ENCODE measurements around the gene ERCC6L2. TPM values are rescaled to one million over a fixed set of nuclear protein-coding genes. Genes with fewer than 3 reads are reported as not detected.

The ERCC6L2 gene
- total RNA-seq, 1 donor from 2014 or later = 37.4 TPM

DNA sequence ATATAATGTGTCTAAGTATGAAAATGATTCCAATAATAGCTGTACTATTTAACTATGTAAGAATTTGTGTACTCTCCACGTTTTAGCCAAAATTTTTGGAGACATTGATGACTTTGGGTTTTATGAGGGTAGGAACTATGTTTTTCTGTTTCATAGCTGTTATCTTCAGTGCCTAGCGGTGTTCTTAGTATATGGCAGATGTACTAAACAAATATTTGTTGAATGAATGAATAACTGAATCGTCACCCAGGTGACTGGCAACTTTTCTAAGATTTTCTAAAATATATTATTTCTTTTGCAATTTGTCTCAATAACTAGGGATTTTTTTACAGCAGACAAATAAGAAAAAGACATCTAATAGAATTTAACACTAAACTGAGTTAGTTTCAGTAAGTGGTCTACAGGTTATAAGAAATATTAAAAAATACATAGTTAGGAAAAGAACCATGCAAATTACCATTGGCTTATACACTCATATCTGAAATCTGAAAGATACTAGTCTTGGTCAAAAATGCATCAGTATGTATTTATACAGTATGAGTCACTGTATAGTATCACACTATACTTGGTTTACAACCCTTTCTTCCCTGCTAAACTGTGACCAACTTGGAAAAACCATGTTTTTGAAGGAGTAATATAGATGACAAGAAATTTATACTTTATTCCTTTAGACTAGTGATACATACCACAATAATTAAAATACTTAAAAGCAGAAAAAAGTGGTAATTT, 10.5 kb upstream of the ERCC6L2 start:
- intact Hi-C loops (cut with micrococcal nuclease) = no loop called here

DNA sequence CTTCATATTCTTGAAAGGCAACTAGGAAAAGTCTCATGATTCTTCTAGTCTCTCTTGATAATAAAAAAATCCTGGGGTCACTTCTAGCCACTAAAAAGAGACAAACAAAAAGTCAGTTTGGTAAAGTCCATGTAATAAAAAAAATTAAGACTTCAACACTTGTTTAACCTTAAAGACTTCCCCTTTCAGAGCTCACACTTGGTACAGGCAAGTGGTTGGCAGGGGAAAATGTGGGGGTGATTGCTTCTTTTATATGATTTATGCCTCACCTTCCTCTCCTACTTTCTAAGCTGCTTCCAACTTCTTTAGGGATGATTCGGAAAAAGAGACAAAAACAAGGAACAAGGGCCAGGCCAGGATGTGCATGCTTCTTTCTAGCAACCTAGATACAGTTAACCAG, 5.1 kb upstream of the ERCC6L2 start:
- intact Hi-C loops (cut with micrococcal nuclease) = loop anchor here (5.0 to 10.0 kb wide), 3 partner anchors 37 to 1764 kb away; partner anchors contain the start of genes NCBP1 and TSTD2

DNA sequence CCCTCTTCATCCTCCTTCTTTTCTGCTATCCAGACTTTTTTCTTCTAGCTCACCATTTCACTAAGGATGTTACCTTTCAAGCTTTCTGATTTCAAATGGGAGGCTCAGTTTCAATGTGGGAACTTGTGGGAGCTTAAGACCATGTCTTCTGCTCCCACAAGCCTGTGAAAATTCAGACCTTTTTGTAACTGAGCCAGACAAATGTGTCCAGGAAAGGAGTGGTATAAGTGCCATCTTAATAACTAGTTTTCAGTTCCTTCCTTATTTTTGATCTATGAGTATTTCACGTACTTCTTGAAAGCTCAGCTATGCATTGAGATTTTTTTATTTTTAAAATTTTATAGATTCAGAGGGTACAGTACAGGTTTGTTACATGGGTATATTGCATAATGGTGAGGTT, 4.6 kb upstream of the ERCC6L2 start:
- intact Hi-C loops (cut with micrococcal nuclease) = loop anchor here (5.0 to 10.0 kb wide), 3 partner anchors 36 to 1764 kb away; partner anchors contain the start of genes NCBP1 and TSTD2

DNA sequence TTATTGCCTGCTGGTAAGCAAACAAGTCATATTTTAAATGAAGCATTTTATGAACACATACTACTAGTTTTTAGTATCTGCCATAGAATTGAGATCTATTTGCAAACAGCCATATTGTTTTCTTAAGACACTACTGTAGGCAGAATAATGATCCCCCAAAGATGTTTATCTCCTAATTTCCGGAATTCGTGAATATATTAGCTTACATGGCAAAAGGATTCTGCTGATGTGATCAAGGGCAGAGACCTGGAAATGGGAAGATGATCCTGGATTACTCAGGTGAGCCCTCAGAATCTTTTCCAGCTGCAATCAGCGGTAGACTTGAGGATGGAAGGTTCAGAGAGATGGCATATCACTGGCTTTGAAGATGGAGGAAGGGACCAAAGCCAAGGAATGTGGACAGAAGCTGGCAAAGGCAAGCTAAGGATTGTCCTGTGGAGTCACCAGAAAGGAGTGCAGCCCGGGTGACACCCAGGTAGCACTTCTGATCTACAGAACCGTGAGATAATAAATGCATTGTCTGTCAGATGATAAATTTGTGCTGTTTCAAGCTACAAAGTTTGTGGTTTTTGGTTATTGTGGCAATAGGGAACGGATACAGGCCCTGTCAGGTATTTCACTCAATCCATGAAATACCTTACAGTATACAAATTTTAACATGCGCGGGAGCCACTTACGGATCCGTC, 1.0 kb upstream of the ERCC6L2 start:
- intact Hi-C loops (cut with micrococcal nuclease) = loop anchor here (2.0 to 10.0 kb wide), 4 partner anchors 33 to 1760 kb away; partner anchors contain the start of genes NCBP1 and TSTD2

DNA sequence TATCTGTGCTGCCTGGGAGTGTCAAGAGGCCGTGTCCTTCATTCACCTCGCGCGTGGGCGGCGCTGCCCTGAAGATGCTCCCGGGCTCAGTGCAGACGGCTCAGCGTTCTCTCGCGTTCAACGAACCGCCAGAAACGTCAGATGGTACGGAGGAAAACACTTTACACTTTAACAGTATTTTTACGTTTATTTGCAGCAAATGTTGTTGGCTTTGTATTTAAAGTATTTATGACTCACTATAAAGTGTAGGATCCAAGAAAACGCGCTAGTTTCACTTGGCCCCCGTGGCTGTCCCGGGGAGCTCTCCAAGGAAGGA, 544 bp upstream of the ERCC6L2 start:
- intact Hi-C loops (cut with micrococcal nuclease) = loop anchor here (1.0 to 10.0 kb wide), 15 partner anchors 13 to 1760 kb away; partner anchors contain the start of genes AOPEP, NCBP1, TSTD2 and ZNF367

DNA sequence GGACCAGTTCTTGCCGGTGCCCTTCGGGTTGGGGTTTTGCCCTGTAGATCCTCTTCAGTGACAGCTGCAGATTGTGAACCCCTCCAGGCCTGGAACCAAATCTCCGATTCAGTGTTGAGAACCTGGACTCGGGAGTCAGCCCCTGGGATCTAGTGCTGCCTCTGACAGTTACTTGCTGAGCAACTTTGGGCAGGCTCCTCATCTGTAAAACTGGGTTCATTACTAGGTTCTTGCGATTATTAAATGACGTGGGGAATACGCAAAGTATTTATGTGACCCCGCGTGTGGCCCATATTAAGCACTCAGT, 600 bp downstream of the ERCC6L2 start:
- intact Hi-C loops (cut with micrococcal nuclease) = loop anchor here (1.0 to 10.0 kb wide), 10 partner anchors 152 to 1759 kb away; partner anchors contain the start of genes AOPEP, FANCC, NCBP1 and TSTD2

DNA sequence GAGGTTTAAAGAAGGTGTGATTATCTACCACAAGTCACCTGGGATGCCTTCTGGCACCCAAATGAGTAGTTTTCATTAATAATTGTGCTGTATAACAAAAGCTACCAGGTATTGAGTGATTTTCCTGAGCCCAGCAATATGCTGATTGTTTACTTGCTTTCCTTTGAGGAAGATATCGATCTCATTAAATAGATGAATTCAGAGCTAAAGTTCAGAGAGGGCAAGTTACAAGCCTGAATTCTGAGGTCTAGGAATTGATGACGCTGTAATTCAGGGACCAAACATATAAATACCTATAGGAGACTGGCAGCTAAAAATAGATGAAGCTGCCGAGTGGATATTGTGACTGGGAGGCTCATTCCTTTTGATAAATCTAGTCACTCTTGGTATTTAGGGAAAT, 1.1 kb downstream of the ERCC6L2 start:
- intact Hi-C loops (cut with micrococcal nuclease) = loop anchor here (1.0 to 10.0 kb wide), 10 partner anchors 152 to 1758 kb away; partner anchors contain the start of genes AOPEP, FANCC, NCBP1 and TSTD2

DNA sequence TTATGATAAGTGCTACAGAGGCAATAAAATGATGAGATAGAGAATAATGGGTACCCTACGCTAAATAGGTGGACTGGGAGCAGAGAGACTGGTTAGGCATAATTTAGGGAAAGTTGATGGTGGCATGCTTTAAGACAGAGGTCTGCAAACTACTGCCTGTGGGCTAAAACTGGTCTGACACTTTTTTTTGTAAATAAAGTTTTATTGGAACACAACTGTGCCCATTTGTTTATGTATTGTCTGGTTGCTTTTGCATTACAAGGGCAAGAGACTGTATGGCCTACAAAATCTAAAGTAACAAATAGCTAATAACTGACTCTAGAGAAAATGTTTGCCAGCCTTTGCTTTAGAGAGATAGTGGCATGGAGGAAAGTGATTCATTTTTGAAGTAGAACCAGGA, 2.5 kb downstream of the ERCC6L2 start:
- intact Hi-C loops (cut with micrococcal nuclease) = loop anchor here (2.0 to 10.0 kb wide), 6 partner anchors 273 to 1757 kb away; partner anchors contain the start of genes AOPEP, NCBP1, TSTD2 and ZNF367

DNA sequence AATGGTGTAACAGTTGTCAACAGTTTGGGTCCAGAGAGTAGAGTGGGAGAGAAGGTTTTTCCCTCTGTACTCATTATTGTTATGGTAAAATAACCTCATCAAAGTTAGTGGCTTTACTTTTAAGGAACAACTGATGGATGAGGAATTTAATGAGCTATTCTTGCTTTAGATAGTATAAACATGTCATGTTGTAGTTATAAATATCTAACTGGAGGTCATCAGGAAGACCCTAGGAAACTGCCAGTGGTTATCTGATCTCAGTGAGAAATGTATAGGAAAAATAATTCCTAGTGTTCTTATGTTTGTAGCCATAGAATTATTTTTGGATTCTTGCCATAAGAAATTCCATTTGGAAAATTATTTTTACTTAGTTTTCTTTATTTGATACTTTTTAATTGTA, 4.1 kb downstream of the ERCC6L2 start:
- intact Hi-C loops (cut with micrococcal nuclease) = loop anchor here (5.0 to 10.0 kb wide), 5 partner anchors 538 to 1755 kb away; partner anchors contain the start of genes AOPEP, NCBP1, TSTD2 and ZNF367

DNA sequence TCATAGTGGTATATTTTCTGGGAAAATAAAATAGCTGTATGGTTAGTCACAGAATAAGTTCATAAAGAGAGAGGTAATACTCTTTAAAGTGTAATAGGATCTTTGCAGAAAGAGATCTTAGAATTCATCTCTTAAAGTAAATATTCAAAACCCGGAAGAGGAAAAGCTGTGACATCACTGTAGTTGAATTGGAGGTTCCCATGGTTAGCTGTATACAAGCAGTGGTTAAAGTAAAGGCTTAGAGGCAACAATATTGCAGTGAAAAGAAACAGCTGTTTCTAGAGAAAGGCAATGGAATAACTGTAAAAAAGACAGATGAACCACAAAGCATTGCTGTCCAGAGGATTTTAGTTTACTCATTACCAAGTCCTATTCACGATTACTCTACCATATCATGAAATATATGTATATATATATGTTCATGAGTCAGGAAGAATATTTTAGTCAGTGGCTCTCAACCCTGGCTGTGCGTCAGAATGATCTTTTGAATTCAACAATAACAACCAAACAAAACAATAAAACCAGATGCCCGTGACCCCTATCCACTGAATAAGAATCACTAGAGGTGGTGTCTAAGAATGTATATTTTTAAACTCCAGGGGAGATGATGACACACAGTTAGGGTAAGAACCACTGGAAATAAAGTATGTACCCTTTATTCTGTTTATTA, 4.7 kb downstream of the ERCC6L2 start:
- intact Hi-C loops (cut with micrococcal nuclease) = no loop called here

DNA sequence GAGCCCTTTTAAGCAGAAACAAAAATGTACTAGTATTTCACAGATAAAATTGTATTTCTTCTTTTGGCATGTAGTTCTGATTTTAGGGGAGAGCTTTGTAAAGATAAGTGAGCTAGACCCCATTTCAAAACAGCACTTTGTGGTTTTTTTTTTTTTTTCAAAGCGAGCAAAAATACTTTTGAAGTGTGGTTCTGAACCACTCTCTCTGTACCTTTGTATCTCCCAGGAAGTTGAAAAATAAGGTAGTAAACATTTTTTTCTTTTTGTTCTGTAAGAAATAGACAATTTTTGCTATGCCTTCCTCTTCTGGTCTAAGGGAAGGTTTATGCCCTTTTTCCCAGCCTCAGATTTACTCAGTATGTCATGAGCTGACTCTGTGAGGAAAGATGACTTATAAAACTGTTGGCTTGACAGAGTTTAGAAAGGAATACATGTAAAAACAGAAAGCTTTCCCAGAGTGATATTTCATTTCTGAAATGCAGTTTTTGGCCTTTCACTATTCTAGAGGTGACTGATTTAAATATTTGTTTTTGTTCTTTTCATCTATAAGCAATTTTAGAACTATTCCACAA, 12.5 kb downstream of the ERCC6L2 start:
- intact Hi-C loops (cut with micrococcal nuclease) = loop anchor here (1.0 to 5.0 kb wide), 2 partner anchors 13 to 49 kb away; partner anchors contain the start of gene ERCC6L2

DNA sequence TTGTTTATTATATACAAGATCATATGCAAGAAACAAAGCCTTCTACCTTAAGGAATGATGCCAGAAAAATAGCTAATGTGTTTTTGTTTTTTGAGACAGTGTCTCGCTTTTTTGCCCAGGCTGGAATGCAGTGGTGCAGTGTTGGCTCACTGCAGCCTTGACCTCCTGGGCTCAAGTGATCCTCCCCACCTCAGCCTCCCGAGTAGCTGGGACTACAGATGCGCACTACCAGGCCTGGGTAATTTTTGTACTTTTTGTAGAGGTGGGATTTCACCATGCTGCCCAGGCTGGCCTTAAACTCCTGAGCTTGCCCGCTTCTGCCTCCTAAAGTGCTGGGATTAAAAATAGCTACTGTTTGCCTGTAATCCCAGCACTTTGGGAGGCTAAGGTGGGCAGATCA, 15.1 kb downstream of the ERCC6L2 start:
- intact Hi-C loops (cut with micrococcal nuclease) = no loop called here

DNA sequence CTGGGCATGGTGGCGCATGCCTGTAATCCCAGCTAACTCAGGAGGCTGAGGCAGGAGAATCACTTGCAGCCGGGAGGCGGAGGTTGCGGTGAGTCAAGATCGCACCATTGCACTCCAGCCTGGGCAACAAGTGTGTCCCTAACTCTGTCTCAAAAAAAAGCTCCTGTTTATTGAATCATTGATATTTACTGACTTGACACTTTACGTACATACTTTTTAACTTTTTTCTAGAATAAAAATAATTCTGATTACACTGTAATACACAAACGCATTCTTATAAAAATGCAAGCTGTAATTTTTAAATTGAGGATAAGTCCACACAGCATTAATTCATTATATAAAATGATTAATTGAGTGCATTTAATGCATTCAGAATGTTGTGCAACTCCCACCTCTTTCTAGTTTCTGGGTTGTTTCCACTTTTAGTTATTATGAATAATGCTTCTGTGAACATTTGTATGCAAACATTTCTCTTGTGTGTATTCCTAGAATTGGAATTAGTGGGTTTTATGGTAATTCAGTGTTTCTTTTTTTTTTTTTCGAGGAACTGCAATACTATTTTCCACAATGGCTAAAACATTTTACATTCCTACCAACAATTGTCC, 15.7 kb downstream of the ERCC6L2 start:
- intact Hi-C loops (cut with micrococcal nuclease) = no loop called here

DNA sequence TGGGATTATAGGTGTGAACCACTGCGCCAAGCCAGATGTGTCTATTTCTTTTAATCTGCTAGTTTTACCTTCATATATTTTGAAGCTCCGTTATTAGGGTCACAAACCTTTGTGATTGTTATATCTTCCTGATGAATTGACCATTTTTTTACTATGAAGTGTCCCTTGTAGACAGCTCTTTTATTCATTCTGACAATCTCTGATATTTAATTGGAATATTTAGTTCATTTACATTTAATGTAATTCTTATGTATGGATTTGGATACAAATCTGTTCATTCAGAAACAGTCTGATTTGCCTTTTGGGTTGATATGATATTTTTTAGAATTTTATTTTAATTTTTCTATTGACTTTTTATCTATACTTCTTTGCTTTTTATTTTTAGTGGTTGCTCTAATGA, 17.2 kb downstream of the ERCC6L2 start:
- intact Hi-C loops (cut with micrococcal nuclease) = no loop called here

DNA sequence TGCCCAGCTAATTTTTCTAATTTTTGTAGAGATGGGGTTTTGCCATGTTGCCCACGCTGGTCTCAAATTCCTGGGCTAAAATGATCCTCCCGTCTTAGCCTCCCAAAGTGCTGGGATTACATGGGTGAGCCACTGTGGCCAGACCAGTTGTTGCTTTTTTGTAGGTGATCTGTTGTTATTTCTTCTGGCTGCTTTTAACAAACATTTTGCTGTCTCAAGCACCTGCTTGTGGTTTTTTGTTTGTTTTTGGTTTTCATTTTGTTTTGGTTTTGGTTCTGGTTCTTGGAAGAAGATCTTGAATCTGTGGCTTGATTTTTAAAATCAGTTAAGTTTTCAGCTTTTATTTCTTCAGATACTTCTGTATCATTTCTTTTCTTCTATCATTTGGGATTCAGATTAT, 21.1 kb downstream of the ERCC6L2 start:
- intact Hi-C loops (cut with micrococcal nuclease) = loop anchor here (1.0 to 5.0 kb wide), 5 partner anchors 21 to 404 kb away; partner anchors contain the start of gene ERCC6L2

DNA sequence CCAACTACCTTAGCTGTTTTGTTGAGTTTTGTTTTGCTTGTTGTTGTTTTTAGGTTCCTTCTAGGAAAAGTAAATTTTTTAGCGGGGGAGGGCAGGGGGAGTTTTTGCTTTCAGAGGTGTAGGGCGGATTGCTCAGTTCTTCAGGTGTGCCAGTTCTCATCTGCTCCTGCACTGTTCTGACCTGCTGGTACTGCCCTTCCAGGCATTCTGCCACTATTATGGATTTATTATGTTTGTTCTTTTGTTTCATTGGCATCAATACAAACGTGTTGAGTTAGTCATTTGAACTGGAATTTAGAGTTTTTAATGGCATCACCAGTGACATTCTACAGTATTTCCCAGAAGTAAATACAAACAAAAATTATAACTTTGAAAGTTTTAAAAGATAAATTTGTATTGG, 26.0 kb downstream of the ERCC6L2 start:
- intact Hi-C loops (cut with micrococcal nuclease) = no loop called here

DNA sequence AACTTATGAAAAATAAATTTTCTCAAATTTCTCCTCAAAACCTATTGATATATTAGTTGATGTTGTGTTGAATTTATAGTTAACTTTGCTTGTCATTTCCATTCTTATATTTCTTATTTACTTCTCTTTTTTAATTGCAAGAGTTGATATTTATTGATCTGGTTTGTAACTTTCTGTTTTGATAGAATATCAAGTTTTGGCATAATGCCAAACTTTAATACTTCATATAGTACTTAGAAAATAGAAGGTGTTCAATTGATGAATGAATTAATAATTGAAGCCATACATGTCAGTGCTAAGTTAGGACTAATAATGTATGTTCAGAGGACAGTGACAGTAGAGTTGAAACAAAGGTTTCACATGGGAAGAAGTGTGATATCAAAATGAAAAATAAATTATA, 27.9 kb downstream of the ERCC6L2 start:
- intact Hi-C loops (cut with micrococcal nuclease) = no loop called here

DNA sequence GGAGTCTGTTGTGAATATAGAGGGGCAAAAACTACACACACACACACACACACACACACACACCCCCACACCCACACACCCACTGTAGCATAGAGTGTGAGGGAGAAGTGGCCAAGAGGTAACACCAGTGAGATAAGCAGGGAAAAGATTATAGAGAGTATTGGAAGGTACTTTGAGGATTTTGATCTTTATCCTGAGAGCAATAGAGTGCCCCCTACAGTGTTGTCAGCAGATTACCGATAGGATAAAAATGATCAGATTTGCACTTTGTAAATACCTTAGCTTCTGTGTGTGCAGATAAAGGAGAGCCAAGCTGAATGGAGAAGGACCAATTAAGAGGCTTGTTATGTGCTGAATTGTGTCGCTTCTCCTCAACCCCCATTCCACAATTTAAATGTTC, 32.3 kb downstream of the ERCC6L2 start:
- intact Hi-C loops (cut with micrococcal nuclease) = loop anchor here (5.0 kb wide), 1 partner anchor 35 kb away; no protein-coding TSS in a partner anchor

DNA sequence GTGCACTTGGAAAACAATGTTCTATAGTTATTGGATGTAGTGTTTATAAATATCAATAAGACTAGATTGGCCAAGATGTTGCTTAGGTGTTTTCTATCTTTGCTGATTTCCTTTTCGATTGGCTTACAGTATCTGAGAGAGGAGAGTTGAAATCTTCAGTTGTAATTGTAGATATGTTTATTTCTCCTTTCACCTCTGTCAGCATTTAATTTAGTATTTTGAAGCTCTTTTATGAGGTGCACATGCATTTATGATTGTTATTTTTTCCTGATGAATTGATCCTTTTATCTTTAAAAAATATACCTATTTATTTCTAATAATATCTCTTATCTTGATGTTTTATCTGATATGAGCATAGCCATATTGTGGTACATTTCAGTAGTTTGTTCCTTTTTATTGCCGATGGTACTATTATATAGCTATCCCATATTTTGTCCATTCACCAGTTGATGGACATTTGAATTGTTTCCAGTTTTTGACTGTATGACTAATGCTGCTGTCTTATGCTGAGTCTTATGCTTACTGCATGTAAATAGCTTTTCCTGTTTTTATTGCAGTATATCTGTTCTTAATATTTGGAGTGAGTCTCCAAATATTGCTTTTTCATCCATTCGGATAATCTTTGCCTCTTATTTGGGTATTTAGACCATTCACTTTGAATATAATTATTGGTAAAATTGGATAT, 34.7 kb downstream of the ERCC6L2 start:
- intact Hi-C loops (cut with micrococcal nuclease) = no loop called here

DNA sequence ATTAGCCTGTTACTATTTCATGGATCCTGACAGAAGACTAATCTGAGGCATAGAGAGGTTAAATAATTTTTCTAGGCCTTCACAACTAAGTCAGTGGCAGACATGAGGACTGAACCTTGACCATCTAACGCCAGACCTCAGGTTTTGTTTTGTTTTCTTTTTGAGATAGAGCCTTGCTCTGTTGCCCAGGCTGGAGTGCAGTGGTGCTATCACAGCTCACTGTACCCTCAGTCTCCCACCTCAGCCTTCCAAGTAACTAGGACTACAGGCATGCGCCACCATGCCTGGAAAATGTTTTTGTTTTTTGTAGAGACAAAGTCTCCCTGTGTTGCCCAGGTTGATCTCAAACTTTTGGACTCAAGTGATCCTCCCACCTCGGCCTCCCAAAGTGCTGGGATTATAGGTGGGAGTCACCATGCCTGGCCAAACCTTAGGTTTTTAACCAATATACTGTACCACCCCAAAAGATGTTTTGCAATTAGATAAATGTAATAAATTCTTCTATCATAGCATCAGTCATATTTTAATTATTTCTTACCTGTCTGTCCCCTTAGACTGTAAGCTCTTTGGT, 35.4 kb downstream of the ERCC6L2 start:
- intact Hi-C loops (cut with micrococcal nuclease) = no loop called here
